Measurements from ENCODE around the gene HDAC4.
A peak's percentile ranks its signal among the peaks of the same experiment; 100 is the strongest.
"Not testable (repeated sequence)": the region's sequence is repeated elsewhere in the genome, so short reads cannot be mapped to it uniquely, and the experiment has no call there.

HDAC4 gene

DNA sequence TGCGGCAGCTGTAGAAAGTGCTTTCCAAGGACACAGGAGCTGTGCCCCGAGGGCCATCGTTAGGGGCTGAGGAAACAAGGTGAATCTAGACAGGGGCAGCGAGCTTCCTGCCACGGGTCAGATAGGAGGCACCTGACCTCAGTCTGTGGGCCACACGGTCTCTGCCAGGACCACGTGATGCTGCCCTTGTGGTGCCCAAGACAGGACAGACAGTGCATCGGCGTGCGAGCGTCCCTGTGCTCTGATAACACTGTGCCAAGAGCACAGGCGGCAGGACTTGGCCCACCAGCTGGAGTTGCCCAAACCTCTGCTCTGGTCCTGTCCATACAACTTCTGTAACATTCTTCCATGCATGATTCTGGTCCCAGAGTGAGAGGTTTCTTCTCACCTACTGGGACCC is 327.6 kb downstream of the HDAC4 start:
- TF ChIP-seq CTCF (conservative IDR thresholded peaks at IDR 0.05; ENCODE audit: control insufficient read depth, insufficient read depth, low read depth, low read length) = no peak
- H3K4me3 ChIP-seq (ENCODE audit: control insufficient read depth, low read depth, low read length) = no peak overlapping the region
- DNase-seq (ENCODE audit: low read depth) = no peak

DNA sequence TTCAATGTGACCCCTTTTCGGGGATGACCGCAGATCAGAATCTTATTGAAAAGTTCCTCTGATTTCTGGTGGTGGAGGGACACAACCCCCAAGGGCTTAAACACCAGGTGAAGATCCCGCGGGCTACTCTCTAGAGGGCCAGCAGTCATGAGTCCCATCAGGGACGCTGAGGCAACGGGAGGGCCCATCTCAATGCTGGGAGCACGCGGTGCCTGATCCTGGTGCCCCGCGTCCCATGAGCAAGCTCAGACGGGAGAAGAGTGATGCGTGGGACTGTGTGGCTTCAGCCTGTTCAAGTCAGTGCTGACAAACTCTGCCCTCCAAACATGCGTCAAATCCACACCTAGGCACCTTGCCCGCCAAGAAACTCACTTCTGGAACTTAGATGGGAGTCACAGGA is 328.0 kb downstream of the HDAC4 start:
- no peak overlapping the region for H3K4me3 ChIP-seq (ENCODE audit: control insufficient read depth, low read depth, low read length)
- TF ChIP-seq CTCF (conservative IDR thresholded peaks at IDR 0.05; ENCODE audit: control insufficient read depth, insufficient read depth, low read depth, low read length) = no peak
- no peak for DNase-seq (ENCODE audit: low read depth)

DNA sequence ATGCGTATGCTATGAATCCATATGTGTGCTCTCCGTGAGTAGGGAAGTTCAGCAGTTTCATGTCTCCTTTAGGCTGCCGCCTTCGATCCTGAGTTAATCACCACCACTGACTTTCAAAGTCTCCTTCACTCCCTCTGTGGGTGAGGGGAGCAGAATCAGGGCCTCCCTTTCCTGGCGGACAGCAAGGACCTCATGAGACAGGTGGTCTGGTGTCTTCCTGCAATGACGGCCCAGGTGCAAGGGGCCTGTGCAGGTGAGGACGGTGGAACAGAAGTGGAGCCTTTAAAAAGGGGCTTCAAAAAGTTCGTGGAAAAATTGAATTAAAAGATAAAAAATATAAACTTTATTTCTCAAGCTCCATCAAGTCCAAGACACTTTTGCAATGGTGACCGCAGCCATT is 330.4 kb downstream of the HDAC4 start:
- no peak for TF ChIP-seq CTCF (conservative IDR thresholded peaks at IDR 0.05; ENCODE audit: control insufficient read depth, insufficient read depth, low read depth, low read length)
- H3K4me3 ChIP-seq (ENCODE audit: control insufficient read depth, low read depth, low read length) = no peak overlapping the region
- DNase-seq (ENCODE audit: low read depth) = no peak

- H3K4me3 ChIP-seq (ENCODE audit: control insufficient read depth, low read depth, low read length) = not testable (repeated sequence)
- peak; percentile 19 for DNase-seq (ENCODE audit: low read depth)
Observed at GRCh38 chr2:239069362-239070333, 331.2 kb downstream of the HDAC4 start.

DNA sequence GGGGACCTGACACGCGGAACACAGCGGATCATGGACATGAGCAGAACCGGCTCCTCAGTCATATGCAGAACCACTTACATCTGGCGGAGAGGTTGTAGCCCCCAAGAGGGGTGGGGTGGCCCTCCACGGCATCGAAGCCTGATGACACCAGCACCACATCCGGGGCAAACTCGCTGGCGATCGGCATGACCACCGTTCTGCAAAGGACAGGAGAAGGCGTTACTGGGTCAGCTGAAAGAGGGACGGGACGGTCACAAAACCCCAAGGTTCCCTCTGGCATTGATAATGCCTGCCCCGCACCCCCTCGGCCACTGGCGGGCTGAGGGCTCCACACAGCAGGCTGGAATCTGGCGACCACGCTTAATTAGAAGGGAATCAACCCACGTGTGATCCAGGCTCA is 332.4 kb downstream of the HDAC4 start:
- H3K4me3 ChIP-seq (ENCODE audit: control insufficient read depth, low read depth, low read length) = no peak overlapping the region
- no peak for DNase-seq (ENCODE audit: low read depth)
- TF ChIP-seq CTCF (conservative IDR thresholded peaks at IDR 0.05; ENCODE audit: control insufficient read depth, insufficient read depth, low read depth, low read length) = no peak

DNA sequence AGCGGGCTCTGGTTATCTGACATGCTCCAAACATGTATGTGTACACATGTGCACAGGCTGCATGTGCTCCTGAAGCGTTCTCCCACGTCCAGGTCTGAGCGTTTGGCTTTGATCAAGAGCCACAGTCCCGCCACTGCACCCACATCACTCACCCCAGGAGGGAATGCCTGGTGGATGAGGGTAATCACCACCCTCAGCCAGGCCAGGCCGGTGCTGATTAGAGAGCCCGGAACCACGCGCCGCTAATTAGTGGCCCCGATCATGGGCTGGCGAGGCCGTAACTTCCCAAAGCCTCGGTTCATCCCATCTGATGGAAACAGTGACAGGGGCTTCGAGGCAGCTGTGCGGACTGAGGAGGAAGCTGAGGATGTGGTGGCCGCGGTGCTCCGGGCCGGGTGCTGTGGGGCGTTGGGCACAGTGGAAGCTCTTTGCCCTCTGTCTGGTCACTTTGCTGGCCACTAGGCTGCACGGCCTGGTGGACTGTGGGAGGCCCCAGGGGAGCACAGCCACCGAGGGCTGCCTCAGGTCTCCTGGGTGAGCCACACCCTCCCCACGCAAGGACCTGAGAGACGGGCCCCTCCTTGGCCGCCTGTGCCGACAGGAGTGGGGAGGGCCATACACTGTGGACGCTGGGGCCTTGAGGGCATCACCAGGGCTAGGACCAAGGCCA is 333.5 kb downstream of the HDAC4 start:
- H3K4me3 ChIP-seq (ENCODE audit: control insufficient read depth, low read depth, low read length) = no peak overlapping the region
- no peak for TF ChIP-seq CTCF (conservative IDR thresholded peaks at IDR 0.05; ENCODE audit: control insufficient read depth, insufficient read depth, low read depth, low read length)
- DNase-seq (ENCODE audit: low read depth) = no peak

DNA sequence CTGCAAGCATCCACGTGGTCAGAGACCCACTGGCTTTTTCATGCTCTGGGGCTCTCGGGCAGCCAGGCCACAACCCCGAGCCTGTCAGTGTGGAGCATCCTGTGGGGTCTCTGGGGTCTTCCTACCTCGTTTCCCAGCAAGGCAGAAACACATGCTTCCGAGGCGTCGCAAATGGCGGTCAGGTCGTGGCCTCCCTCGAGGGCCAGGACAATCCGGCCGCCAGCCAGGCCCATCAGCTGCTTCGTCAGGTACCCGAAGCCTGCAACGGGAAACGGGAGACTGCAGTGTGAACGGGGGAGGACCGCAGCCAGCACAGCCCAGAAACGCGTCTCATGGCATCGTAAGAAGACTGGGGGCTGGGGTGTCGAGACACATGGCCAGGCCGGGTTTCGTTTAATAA is 334.2 kb downstream of the HDAC4 start:
- no peak overlapping the region for H3K4me3 ChIP-seq (ENCODE audit: control insufficient read depth, low read depth, low read length)
- no peak for DNase-seq (ENCODE audit: low read depth)
- no peak for TF ChIP-seq CTCF (conservative IDR thresholded peaks at IDR 0.05; ENCODE audit: control insufficient read depth, insufficient read depth, low read depth, low read length)

Measured in fibroblast of mammary gland (primary cell).